ENCODE data around the gene BCL2L1.

GRCh38 chr20:31632548-31633338, 89.9 kb downstream of the BCL2L1 start:
- no peak for TF ChIP-seq CTCF (IDR thresholded peaks at IDR 0.05; ENCODE audit: low read length)
- no peak for TF ChIP-seq EZH2 (IDR thresholded peaks at IDR 0.05; ENCODE audit: borderline replicate concordance, low read length)

Data from OCI-LY1 (cell line).